RWPE2 (cell line): ENCODE data around the gene COLEC12.
"Not testable (repeated sequence)": the region's sequence is repeated elsewhere in the genome, so short reads cannot be mapped to it uniquely, and the experiment has no call there.

Experiments used
- ATAC-seq: fragments of 200-7000 bp; cut with Tn5 transposase; 3 replicates; pipeline ENCODE4 v1.9.1; 2021; ENCODE audit warnings: low read depth
- DNase-seq: peaks from one replicate; pipeline ENCODE4 v3.0.0-alpha.2; 2020; ENCODE audit warnings: low spot score
- H3K27ac ChIP-seq: fragments of 450-650 bp; 2 replicates; pipeline ENCODE4 v1.5.1; 2017; ENCODE audit warnings: mild to moderate bottlenecking; ENCODE audit not compliant: poor library complexity, severe bottlenecking
- H3K27me3 ChIP-seq: fragments of 250-450 bp; sonication (Bioruptor Pico); 2 replicates; pipeline ENCODE4 v1.5.1; 2021; ENCODE audit warnings: mild to moderate bottlenecking, moderate library complexity; ENCODE audit not compliant: insufficient read depth, poor library complexity, severe bottlenecking
- H3K36me3 ChIP-seq: fragments of 250-450 bp; sonication (Bioruptor Pico); 2 replicates; pipeline ENCODE4 v1.5.1; 2020; ENCODE audit warnings: low read depth, mild to moderate bottlenecking, moderate library complexity
- H3K4me1 ChIP-seq: fragments of 250-450 bp; sonication (Bioruptor Pico); 2 replicates; pipeline ENCODE4 v1.5.1; 2021; ENCODE audit warnings: mild to moderate bottlenecking, moderate library complexity; ENCODE audit not compliant: insufficient read depth, poor library complexity, severe bottlenecking
- H3K4me3 ChIP-seq: fragments of 250-450 bp; sonication (Bioruptor Pico); 2 replicates; pipeline ENCODE4 v1.5.1; 2021; ENCODE audit warnings: mild to moderate bottlenecking, moderate library complexity; ENCODE audit not compliant: severe bottlenecking
- H3K9me3 ChIP-seq: fragments of 250-450 bp; sonication (Bioruptor Pico); 2 replicates; pipeline ENCODE4 v1.5.1; 2021; ENCODE audit warnings: mild to moderate bottlenecking, moderate library complexity; ENCODE audit not compliant: severe bottlenecking
- CTCF ChIP-seq: fragments of 450-650 bp; IDR thresholded peaks from one replicate; pipeline ENCODE4 v1.5.1; 2017; ENCODE audit warnings: mild to moderate bottlenecking, moderate library complexity; ENCODE audit not compliant: poor library complexity, severe bottlenecking

COLEC12 gene

GRCh38 chr18:297936-298335 is 202.6 kb downstream of the COLEC12 start:
- DNase-seq (no peak), ATAC-seq (no peak)
- Histone ChIP-seq H3K36me3 (no peaks in the 10 kb centered on the region), H3K9me3 (no peaks in the 10 kb centered on the region), H3K27ac (no peak overlapping the region), H3K4me1 (no peaks in the 10 kb centered on the region), H3K4me3 (no peak overlapping the region), H3K27me3 (no peaks in the 10 kb centered on the region)
- no peak for TF ChIP-seq CTCF

GRCh38 chr18:295756-296490 is 204.6 kb downstream of the COLEC12 start:
- no peak for ATAC-seq
- TF ChIP-seq CTCF, result no peak

GRCh38 chr18:294566-294965 is 205.9 kb downstream of the COLEC12 start:
- ATAC-seq (no peak), DNase-seq (no peak)
- H3K4me1 ChIP-seq, result no peaks in the 10 kb centered on the region
- TF ChIP-seq CTCF, result no peak
- H3K9me3 ChIP-seq, result no peaks in the 10 kb centered on the region
- no peak overlapping the region for H3K27ac ChIP-seq
- no peak overlapping the region for H3K4me3 ChIP-seq
- H3K36me3 ChIP-seq, result no peaks in the 10 kb centered on the region
- H3K27me3 ChIP-seq, result peaks cover 8% of the 10 kb centered on the region

More at GRCh38 chr18:295756-296490, 204.6 kb downstream of the COLEC12 start:
- Histone ChIP-seq H3K27ac (no peak overlapping the region), H3K4me1 (no peaks in the 10 kb centered on the region), H3K4me3 (no peak overlapping the region), H3K27me3 (peaks cover 8% of the 10 kb centered on the region), H3K9me3 (no peaks in the 10 kb centered on the region), H3K36me3 (no peaks in the 10 kb centered on the region)
- no peak for DNase-seq

GRCh38 chr18:293536-293935 is 207.0 kb downstream of the COLEC12 start:
- no peak for ATAC-seq
- H3K4me1 ChIP-seq, result no peaks in the 10 kb centered on the region
- no peaks in the 10 kb centered on the region for H3K36me3 ChIP-seq
- H3K27me3 ChIP-seq, result peaks cover 8% of the 10 kb centered on the region
- no peak overlapping the region for H3K27ac ChIP-seq
- H3K4me3 ChIP-seq, result no peak overlapping the region
- no peaks in the 10 kb centered on the region for H3K9me3 ChIP-seq
- no peak for TF ChIP-seq CTCF
- DNase-seq, result no peak

- ATAC-seq, result no peak
- TF ChIP-seq CTCF, result no peak
- DNase-seq, result no peak
Observed at GRCh38 chr18:292271-292670, 208.2 kb downstream of the COLEC12 start.

GRCh38 chr18:289970-290369 is 210.5 kb downstream of the COLEC12 start:
- not testable (repeated sequence) for DNase-seq, H3K27ac ChIP-seq, ATAC-seq

More at GRCh38 chr18:292271-292670, 208.2 kb downstream of the COLEC12 start:
- Histone ChIP-seq H3K4me3 (no peak overlapping the region), H3K36me3 (no peaks in the 10 kb centered on the region), H3K27me3 (peaks cover 8% of the 10 kb centered on the region), H3K27ac (no peak overlapping the region), H3K4me1 (no peaks in the 10 kb centered on the region), H3K9me3 (no peaks in the 10 kb centered on the region)

More at GRCh38 chr18:289970-290369, 210.5 kb downstream of the COLEC12 start:
- H3K36me3 ChIP-seq, H3K4me3 ChIP-seq, H3K9me3 ChIP-seq, H3K27me3 ChIP-seq, H3K4me1 ChIP-seq: not testable (repeated sequence)
